ENCODE measurements around the gene DPP10.
"Not testable (repeated sequence)": the region's sequence is repeated elsewhere in the genome, so short reads cannot be mapped to it uniquely, and the experiment has no call there.

Gene DPP10

GRCh38 chr2:114843963-114844362, 401.5 kb downstream of the DPP10 start:
- DNase-seq, result no peak

DNA sequence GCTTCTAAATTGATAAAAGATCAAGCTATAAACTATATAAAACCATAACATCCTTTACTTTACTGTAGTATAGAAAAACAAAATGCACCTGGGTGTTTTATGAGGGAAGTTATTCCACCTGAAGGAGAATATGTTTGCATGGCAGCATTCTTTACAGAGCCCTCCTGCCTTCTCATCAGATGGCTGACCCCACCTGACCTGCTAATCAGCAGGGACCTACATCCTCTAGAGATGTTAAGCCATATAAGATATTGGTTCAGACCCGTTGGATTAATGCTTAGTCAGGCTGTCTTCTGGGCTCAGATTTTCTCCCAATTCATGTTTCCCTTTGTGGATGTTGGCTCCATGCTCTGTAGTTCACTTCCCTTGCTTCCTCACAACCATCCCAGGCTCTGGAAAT, 414.8 kb downstream of the DPP10 start:
- DNase-seq, result no peak

DNA sequence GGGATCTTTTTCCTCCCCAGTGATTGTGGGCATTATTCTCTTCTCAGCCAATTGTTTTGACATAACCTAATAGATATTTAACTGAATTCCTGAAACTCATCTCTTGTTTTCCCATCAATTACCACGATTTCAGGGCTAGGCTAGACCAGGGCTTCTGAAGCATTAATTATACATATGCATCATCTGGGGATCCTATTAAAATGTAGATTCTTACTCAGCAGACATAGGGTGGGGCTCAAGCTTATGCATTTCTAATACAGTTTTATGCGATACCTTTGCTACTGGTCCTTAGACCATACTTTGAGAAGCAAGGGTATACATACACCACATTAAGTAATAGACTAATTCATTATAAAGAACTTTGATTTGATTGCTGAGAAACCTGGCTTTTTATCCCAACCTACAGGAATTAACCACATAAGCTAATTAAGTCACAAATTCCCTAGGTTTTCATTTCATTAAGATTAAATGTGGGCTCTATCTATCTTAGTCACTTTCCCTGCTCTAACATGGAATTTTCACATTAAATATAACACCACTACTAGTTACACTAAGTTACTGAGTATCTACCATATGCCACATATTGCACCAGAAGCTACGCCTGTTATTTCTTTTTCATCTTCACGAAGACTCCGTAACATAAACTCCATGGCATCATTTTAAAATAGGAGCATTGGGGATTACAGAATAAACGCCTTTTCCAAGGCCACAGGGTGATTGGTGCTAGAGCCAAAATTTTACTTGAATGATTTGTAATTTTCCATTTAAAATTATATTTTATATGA, 417.5 kb downstream of the DPP10 start:
- DNase-seq, result no peak

DNA sequence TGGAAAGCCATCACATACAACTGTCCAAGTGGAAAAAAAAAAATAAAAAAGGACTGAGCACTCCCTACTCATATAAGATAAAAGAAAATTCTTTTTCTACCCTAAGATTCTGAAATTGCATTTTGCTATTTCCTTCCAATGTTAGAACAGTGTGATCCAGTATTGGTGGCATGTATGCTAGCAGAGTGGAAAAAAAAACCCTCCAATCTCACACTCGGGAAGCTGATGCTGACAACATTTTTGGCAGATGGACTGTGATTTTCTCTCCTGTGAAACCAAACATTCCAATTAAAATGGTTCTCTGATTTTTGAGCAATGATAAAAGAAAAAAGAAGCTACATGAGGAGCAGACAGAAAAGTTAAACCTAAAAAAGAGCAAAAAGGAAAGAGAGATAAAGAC, 419.8 kb downstream of the DPP10 start:
- no peak for DNase-seq

GRCh38 chr2:114864901-114865300, 422.5 kb downstream of the DPP10 start:
- no peak for DNase-seq

DNA sequence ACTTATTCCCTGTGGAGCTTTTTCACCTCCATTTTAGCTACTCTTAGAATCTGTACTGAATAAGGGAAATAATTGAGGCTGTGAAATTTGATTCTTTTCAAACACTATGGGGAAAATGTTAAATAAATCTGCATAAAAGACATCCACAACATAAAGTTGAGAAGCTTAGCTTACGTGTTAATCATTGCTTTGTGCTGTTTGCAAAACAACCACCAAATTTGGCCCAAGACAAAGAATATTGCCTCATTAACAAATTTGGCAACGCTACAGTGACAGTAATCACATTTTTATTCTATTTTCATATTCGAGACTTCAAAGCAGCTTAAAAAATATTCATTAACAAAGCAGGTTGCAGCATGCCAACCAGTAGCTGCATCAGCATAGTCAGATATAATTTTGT, 437.6 kb downstream of the DPP10 start:
- no peak for DNase-seq

- no peak for DNase-seq
Measured at GRCh38 chr2:114919985-114920384, 477.5 kb downstream of the DPP10 start.

DNA sequence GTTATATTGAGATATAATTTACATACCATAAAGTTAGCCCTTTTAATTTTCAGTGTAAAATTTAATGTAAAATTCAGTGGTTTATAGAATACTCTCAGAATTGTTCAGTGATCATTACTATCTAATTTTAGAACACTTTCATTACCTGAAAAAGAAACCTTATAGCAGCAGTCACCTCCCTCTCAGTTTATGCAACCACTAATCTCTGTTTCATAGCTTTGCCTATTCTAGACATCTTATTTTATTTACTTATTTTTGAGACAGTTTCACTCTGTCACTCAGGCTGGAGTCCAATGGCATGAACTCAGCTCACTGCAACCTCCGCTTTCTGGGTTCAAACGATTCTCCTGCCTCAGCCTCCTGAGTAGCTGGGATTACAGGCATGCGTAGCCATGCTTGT, 479.6 kb downstream of the DPP10 start:
- no peak for DNase-seq

DNA sequence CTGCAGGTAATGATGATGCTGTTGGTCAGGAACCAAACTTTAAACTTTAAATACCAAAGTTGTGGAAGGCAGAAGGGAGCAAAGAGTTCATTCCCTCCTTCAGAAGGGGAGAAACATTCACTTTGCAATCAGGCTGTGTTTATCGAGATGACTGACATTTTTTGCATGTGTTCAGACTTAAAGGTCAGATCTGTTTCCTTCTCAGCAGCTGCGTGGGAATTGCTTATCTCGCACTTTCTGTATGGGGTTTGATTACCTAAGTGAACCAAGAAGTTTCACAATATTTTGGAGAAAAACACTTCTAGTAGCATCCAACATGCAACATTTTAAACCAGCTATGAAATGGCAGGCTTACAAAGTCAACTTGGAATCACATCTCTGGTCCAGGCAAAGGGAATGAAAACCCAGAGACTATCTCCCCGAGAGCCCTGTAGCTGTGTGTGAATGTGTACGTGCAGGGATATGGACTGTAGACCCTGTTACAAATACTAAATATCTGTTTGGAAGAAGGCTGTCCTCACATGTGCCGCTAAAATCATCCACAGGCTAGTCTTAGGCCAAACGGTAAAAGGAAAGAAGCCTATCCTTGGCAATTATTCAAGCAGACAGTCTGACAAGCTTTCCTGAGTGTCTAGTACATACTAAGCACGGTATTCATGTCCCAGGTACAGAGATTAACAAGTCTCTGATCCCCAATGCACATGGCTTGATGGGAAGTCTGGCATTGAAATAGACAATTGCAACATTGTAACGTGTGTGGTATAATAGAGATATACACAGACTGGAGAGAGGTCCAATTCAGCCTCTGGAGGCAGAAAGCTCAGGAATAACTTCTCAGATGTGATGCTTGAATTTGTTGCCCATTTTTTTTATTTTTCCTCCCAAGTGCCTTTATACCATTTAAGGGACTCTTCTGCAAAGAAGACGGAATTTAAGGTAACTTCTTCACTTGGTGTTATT, 483.1 kb downstream of the DPP10 start:
- no peak for DNase-seq

GRCh38 chr2:114926303-114926702, 483.9 kb downstream of the DPP10 start:
- DNase-seq, result no peak

GRCh38 chr2:114929225-114929624, 486.8 kb downstream of the DPP10 start:
- no peak for DNase-seq

DNA sequence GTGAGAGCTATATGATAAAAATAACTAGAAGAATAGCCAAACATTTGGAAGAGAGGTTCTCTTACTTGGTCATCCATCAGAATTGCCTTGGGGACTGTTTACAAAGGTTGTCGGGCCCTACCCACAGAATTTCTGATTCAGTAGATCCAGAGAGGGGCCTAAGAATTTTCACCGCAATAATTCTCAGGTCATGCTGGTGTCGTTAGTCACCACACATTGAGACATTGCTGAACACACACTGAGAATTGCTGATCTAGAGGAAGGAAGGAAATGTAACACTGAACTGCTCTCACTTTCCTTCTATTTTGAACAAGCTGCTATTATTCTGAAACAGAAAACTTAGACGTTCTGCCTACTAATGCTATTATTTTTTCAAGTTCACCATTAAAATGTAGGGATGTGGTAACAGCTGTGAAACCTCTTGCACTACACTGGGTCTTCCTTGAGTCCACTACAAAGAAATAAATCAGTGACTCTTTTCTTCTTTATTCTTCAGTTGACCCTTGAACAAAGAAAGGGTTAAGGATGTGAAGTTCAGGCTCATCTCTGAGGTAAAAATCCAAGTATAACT, 491.3 kb downstream of the DPP10 start:
- DNase-seq, result no peak

DNA sequence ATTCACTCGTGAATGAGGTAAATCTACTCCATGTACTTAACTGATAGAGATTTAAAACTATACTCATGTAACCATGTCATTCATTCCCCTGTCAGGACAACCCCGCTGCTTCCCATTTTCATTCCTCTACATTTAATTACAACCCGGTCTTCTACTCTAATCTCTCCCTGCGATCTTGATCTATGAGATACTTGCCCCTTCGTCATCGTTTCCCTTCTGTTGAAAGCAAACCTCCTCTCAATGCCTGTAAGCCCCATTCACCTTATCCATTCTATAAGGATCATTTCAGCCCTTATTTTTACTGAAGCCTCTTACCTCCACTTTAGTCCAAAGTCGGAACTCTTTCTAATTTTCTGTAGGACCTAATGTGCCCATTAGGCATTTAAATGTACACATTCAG, 492.6 kb downstream of the DPP10 start:
- no peak for DNase-seq

DNA sequence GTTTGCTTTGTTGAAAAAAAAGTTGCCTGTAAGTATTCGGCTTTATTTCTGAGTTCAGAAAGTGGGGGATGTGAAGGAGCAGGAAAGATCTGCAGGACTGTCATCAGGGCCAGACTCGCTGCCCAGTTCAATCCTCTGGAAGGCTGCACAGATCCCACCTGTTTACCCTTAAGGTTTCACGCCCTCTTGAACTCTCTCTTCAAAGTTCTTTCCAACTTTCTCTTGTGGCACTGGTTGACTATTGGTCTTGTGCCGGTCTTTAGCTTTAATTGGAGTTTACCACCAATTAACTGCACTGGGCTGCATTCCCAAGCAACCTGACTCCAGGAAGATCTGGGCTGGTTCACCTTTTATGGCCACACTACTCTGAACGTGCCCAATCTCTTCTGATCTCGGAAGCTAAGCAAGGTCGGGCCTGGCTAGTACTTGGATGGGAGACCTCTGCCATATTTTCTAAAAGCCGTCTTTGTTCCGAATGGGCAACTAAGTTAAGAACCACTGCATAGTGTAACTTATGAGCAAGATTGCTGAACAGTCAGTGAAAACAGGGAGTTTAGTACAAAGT, 495.0 kb downstream of the DPP10 start:
- no peak for DNase-seq

DNA sequence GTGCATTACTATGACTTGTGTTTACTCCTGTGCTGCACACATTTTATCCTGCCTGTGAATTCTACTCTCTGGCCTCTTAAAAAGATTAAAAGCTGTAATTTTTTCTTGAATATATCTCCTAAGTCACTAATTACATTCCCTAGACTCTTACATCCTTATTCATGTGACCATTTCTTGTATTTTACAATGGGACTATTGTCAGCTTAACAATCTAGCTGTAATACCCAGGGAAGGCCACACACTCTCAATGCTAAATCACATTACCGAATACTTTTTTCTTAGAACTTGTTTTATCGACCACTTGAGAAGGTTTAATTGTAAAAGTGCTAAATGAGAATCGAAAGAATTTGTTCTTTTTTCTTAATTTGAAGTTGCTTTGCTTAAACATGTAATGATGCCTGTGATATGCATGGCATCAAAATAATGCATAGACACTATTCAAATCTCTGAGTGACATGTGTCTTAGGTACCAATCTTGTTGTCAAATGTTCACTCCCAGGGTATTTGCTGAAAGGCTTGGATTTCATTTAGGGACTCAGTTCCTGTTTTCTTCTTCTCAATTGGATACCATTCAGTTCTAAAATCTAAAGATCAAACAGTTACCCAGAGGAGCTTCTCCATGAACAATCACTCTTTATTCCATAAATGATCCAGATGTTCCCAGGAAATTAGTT, 498.5 kb downstream of the DPP10 start:
- no peak for DNase-seq

- DNase-seq, result no peak
Measured at GRCh38 chr2:114949228-114949804, 506.9 kb downstream of the DPP10 start.

- no peak for DNase-seq
Measured at GRCh38 chr2:114960389-114960788, 517.9 kb downstream of the DPP10 start.

- DNase-seq, result no peak
Measured at GRCh38 chr2:114962532-114962931, 520.1 kb downstream of the DPP10 start.

DNA sequence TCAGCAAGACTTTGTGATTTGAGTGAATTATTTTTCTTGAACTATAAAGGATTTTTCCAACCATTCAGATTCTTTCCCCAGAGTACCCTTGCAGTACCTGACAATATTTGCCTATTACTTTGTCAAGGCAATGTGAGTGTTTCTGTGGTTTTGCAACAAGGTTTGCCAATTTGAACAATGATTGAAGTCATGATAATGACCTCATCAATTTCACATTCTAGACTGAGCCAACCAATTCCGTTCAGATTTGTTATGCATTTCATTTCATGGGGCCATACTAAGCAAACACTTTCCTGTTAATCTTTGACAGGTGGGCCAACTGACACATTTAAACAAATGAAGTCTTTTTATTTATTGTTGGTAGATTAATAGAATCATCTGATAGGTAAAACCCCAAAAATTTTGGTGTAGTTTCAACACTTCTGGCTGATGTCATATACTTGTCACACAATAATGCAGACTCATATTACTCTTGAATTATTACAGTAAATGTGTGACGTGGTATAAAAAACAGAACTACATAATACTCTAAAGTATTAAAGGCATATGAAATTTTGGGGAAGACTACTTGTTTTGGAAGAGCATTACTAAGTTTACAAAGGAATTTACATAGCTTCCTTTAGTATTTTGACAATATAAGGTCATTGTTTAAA, 526.4 kb downstream of the DPP10 start:
- no peak for DNase-seq

GRCh38 chr2:115004321-115004720, 561.9 kb downstream of the DPP10 start:
- not testable (repeated sequence) for DNase-seq

DNA sequence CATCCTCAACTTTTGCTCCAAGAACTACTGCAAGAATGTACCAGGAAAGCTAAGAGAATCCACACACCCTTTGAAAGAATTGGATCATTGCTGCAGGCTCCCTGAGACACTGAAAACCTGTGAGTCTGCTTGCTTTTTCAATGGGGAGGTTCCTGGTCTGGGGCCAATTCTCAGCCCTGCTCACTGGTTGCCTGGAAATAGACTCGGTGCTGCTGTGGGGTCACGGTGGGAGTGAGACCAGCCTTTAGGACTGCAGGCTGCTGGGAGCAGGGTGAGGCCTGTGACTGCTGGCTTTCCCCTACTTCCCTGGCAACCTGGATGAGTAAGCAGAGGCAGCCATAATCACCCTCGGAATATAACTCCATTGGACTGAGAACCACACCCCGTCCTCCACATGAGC, 569.3 kb downstream of the DPP10 start:
- DNase-seq, result no peak

GRCh38 chr2:115022013-115022412, 579.6 kb downstream of the DPP10 start:
- not testable (repeated sequence) for DNase-seq

All from NCI-H2081 treated with DMSO at 0.1 percent for 48 hours (cell line).